Cardiac septum (tissue), 1 donor: ENCODE data around the gene DR1. TPM values are rescaled to one million over a fixed set of nuclear protein-coding genes. Genes with fewer than 3 reads are reported as not detected.
"Not testable (repeated sequence)": the region's sequence is repeated elsewhere in the genome, so short reads cannot be mapped to it uniquely, and the experiment has no call there.

Source experiments
- DNase-seq: peaks from one replicate; pipeline ENCODE4 v3.0.0-alpha.2; 2020; ENCODE audit warnings: low spot score
- intact Hi-C: fragments of 100-400 bp; cut with DNase I; formaldehyde crosslinking; loops from one replicate; pipeline ENCODE4 v1.14.0; 2022
- total RNA-seq: library from RNA; stranded (reverse); fragmentation: NEBNext Ultra II Directional; extraction: Animal tissue kit (Norgen Biotek cat#: 25700); gene quantifications from one replicate; pipeline ENCODE4 v1.2.1, GENCODE V29; 2021
- donor health status: DM: no; HTN: no; CAD: no.

DR1 gene
- total RNA-seq, 1 donor from 2014 or later, result 41.2 TPM

GRCh38 chr1:93362237-93362636, 16.5 kb downstream of the DR1 start:
- intact Hi-C loops, result no loop called here

GRCh38 chr1:93365813-93366212, 20.1 kb downstream of the DR1 start:
- no peak for DNase-seq
- intact Hi-C loops, result no loop called here

More at GRCh38 chr1:93362237-93362636, 16.5 kb downstream of the DR1 start:
- DNase-seq, result no peak

GRCh38 chr1:93369734-93370133, 24.0 kb downstream of the DR1 start:
- no peak for DNase-seq
- intact Hi-C loops, result no loop called here

GRCh38 chr1:93374334-93375106, 28.8 kb downstream of the DR1 start:
- intact Hi-C loops, result no loop called here
- no peak for DNase-seq

- DNase-seq, result no peak
- intact Hi-C loops, result no loop called here
These were observed 38.9 kb downstream of the DR1 start for GRCh38 chr1:93384656-93385055.

- intact Hi-C loops, DNase-seq: not testable (repeated sequence)
These were observed 40.6 kb downstream of the DR1 start for GRCh38 chr1:93386268-93386667.

- DNase-seq, result no peak
- intact Hi-C loops, result no loop called here
These were observed 48.8 kb downstream of the DR1 start for GRCh38 chr1:93394514-93394913.

- no peak for DNase-seq
- intact Hi-C loops, result no loop called here
These were observed 49.5 kb downstream of the DR1 start for GRCh38 chr1:93395195-93395594.

- no peak for DNase-seq
- intact Hi-C loops, result no loop called here
These were observed 54.1 kb downstream of the DR1 start for GRCh38 chr1:93399781-93400180.

GRCh38 chr1:93408203-93408602, 62.5 kb downstream of the DR1 start:
- intact Hi-C loops, result no loop called here
- DNase-seq, result no peak

- DNase-seq, result no peak
- intact Hi-C loops, result no loop called here
These were observed 65.3 kb downstream of the DR1 start for GRCh38 chr1:93411000-93411399.

GRCh38 chr1:93414749-93415148, 69.0 kb downstream of the DR1 start:
- intact Hi-C loops, result no loop called here
- no peak for DNase-seq

- DNase-seq, result no peak
- intact Hi-C loops, result no loop called here
These were observed 69.6 kb downstream of the DR1 start for GRCh38 chr1:93415296-93415695.

- DNase-seq, result no peak
- intact Hi-C loops, result no loop called here
These were observed 70.5 kb downstream of the DR1 start for GRCh38 chr1:93416183-93416582.

Other genes starting within 250 kb of the DR1 start
- 42.2 TPM for gene TMED5, start 165.5 kb upstream of the DR1 start, total RNA-seq
- gene CCDC18, start 165.2 kb upstream of the DR1 start, total RNA-seq, result 2.3 TPM
- gene FNBP1L, start 102.2 kb downstream of the DR1 start, total RNA-seq, result 13.5 TPM